Measurements from ENCODE around the gene KLHL21. TPM values are rescaled to one million over a fixed set of nuclear protein-coding genes. Genes with fewer than 3 reads are reported as not detected.

KLHL21 gene
- total RNA-seq, 2 donors from 2014 or later, result 20.2 to 46.2 TPM

DNA sequence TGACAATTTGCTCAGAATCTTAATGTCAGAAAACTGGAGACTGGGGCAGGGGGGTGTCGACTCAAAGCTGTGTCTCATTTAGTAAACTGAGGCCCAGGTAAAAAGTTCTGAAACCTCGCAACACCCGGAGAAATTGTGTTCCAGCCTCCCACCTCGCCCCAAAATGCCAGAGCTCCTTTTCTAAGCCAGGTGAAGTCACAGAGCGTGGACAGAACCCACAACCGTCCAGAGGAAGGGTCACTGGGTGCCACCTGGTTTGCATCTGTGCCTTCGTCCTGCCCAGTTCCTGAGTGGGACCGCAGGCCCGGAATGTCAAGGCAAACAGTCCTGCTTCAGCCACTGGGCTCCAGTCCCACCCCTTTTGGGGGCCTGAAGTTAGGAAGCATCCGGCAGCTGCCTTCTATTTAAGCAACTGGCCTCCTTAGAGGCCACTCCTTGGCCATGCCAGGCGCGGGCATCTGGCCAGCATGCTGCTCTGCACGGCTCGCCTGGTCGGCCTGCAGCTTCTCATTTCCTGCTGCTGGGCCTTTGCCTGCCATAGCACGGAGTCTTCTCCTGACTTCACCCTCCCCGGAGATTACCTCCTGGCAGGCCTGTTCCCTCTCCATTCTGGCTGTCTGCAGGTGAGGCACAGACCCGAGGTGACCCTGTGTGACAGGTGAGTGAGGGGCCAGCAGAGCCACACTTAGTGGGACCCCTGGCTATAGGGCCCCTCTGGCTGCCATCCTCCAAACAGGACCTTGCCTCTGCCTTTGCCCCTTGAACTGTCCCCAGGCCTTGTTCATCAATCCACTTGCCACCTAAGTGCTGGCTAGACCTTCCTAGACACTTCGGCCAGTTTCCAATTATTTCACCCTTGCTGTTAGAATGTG is 47.5 kb downstream of the KLHL21 start, which contains the start of gene TAS1R1:
TSS of gene TAS1R1 (plus strand) at position 401 of the 872 bp plus-strand sequence. CDS start at position 468, 67 bp downstream.
- Mint-ChIP-seq H3K36me3 (no peaks in the 10 kb centered on the region), H3K27ac (no peak within 1 kb of the TSS), H3K4me3 (peak within 1 kb of the TSS; percentile 56), H3K4me1 (ENCODE audit: low read depth in 2 of 2) (peaks cover 8% of the 10 kb centered on the region in 2 donors), H3K27me3 (no peaks in the 10 kb centered on the region), H3K9me3 (no peaks in the 10 kb centered on the region)
- ATAC-seq (no peak), DNase-seq (ENCODE audit: low spot score) (no peak)

GRCh38 chr1:6554031-6554906 is 48.4 kb downstream of the KLHL21 start, which contains the start of gene NOL9:
NOL9 (minus strand) TSS chr1:6554513; CDS start chr1:6554502, 11 bp downstream.
- H3K9me3 Mint-ChIP-seq, result no peaks in the 10 kb centered on the region
- H3K27ac Mint-ChIP-seq, result peak within 1 kb of the TSS; percentile 10 to 76
- H3K4me1 Mint-ChIP-seq (ENCODE audit: low read depth in 2 of 2), result peaks cover 8% of the 10 kb centered on the region in 2 donors
- H3K4me3 Mint-ChIP-seq, result peak within 1 kb of the TSS; percentile 85
- H3K36me3 Mint-ChIP-seq, result no peaks in the 10 kb centered on the region
- peak; percentile 95 for DNase-seq (ENCODE audit: low spot score)
- ATAC-seq, result peak; percentile 98 to 99
- H3K27me3 Mint-ChIP-seq, result no peaks in the 10 kb centered on the region

GRCh38 chr1:6547301-6547700 is 55.4 kb downstream of the KLHL21 start:
- H3K4me1 Mint-ChIP-seq (ENCODE audit: low read depth in 2 of 2), result peaks cover 12 to 19% of the 10 kb centered on the region in 2 donors
- ATAC-seq (no peak), DNase-seq (ENCODE audit: low spot score) (no peak)
- no peak overlapping the region for H3K4me3 Mint-ChIP-seq
- H3K27me3 Mint-ChIP-seq, result no peaks in the 10 kb centered on the region
- H3K36me3 Mint-ChIP-seq, result peaks cover 21% of the 10 kb centered on the region
- H3K27ac Mint-ChIP-seq, result peak overlapping the region in 1 of 2 donors; percentile 4
- no peaks in the 10 kb centered on the region for H3K9me3 Mint-ChIP-seq

GRCh38 chr1:6546326-6546725 is 56.3 kb downstream of the KLHL21 start:
- no peak overlapping the region for H3K4me3 Mint-ChIP-seq

GRCh38 chr1:6545276-6546112 is 57.2 kb downstream of the KLHL21 start:
- Mint-ChIP-seq H3K4me3 (no peak overlapping the region), H3K9me3 (no peaks in the 10 kb centered on the region), H3K36me3 (peaks cover 21% of the 10 kb centered on the region), H3K27ac (peak overlapping the region; percentile 15 to 19), H3K27me3 (no peaks in the 10 kb centered on the region), H3K4me1 (ENCODE audit: low read depth in 2 of 2) (peaks cover 10 to 19% of the 10 kb centered on the region in 2 donors)
- DNase-seq (ENCODE audit: low spot score) (no peak), ATAC-seq (no peak)

More at GRCh38 chr1:6546326-6546725, 56.3 kb downstream of the KLHL21 start:
- Mint-ChIP-seq H3K27ac (peak overlapping the region in 1 of 2 donors; percentile 4), H3K9me3 (no peaks in the 10 kb centered on the region), H3K4me1 (ENCODE audit: low read depth in 2 of 2) (peaks cover 10 to 19% of the 10 kb centered on the region in 2 donors), H3K27me3 (no peaks in the 10 kb centered on the region), H3K36me3 (peaks cover 21% of the 10 kb centered on the region)
- DNase-seq (ENCODE audit: low spot score) (no peak), ATAC-seq (no peak)

- Mint-ChIP-seq H3K36me3 (peaks cover 21% of the 10 kb centered on the region), H3K4me3 (no peak overlapping the region), H3K27me3 (no peaks in the 10 kb centered on the region)
Measured at GRCh38 chr1:6544831-6545230, 57.8 kb downstream of the KLHL21 start.

More at GRCh38 chr1:6544831-6545230, 57.8 kb downstream of the KLHL21 start:
- H3K4me1 Mint-ChIP-seq (ENCODE audit: low read depth in 2 of 2), result peaks cover 10 to 19% of the 10 kb centered on the region in 2 donors
- peak overlapping the region; percentile 15 to 19 for H3K27ac Mint-ChIP-seq
- ATAC-seq, result no peak
- no peaks in the 10 kb centered on the region for H3K9me3 Mint-ChIP-seq
- no peak for DNase-seq (ENCODE audit: low spot score)

Other genes with a start within 250 kb of the KLHL21 start
- gene ACOT7, start 209.1 kb downstream of the KLHL21 start, total RNA-seq, result 10 to 100 TPM; 49.5 to 87.5 TPM
- gene HES2, start 182.9 kb downstream of the KLHL21 start, total RNA-seq, result not detected
- under 1 TPM; 0.14 to 0.84 TPM for gene ESPN, start 178.1 kb downstream of the KLHL21 start, total RNA-seq
- gene TNFRSF25, start 136.7 kb downstream of the KLHL21 start, total RNA-seq, result 100 to 1,000 TPM in 1 of 2 donors, 10 to 100 TPM in 1; 83.6 to 106 TPM
- under 1 TPM; 0.33 to 0.81 TPM for gene PLEKHG5, start 111.2 kb downstream of the KLHL21 start, total RNA-seq
- gene NOL9, start 48.4 kb downstream of the KLHL21 start, total RNA-seq, result 10 to 100 TPM; 41.6 to 80.5 TPM
- not detected for gene TAS1R1, start 47.6 kb downstream of the KLHL21 start, total RNA-seq
- gene ZBTB48, start 22.9 kb downstream of the KLHL21 start, total RNA-seq, result 10 to 100 TPM; 29.8 to 50.5 TPM
- 10 to 100 TPM; 10.8 to 14.7 TPM for gene PHF13, start 10.9 kb upstream of the KLHL21 start, total RNA-seq
- 10 to 100 TPM; 18.7 to 33.2 TPM for gene THAP3, start 22.0 kb upstream of the KLHL21 start, total RNA-seq
- 10 to 100 TPM; 60.7 to 96.8 TPM for gene DNAJC11, start 98.9 kb upstream of the KLHL21 start, total RNA-seq
- gene CAMTA1, start 182.6 kb upstream of the KLHL21 start, total RNA-seq, result 10 to 100 TPM; 36.5 to 57.5 TPM

All from natural killer cell treated with Interleukin-12 subunit alpha and Interleukin-12 subunit beta and Interleukin-15 and Interleukin-18, amount 100 ng/mL, for 72 hours (primary cell).